Measurements from ENCODE around the gene JADE2. TPM values are rescaled to one million over a fixed set of nuclear protein-coding genes. Genes with fewer than 3 reads are reported as not detected.

The JADE2 gene
- total and polyA plus RNA-seq, 2 donors (not counting 3 experiments of a cell fraction or from before 2014, with no cell fraction given), result 11.6 to 31.1 TPM

DNA sequence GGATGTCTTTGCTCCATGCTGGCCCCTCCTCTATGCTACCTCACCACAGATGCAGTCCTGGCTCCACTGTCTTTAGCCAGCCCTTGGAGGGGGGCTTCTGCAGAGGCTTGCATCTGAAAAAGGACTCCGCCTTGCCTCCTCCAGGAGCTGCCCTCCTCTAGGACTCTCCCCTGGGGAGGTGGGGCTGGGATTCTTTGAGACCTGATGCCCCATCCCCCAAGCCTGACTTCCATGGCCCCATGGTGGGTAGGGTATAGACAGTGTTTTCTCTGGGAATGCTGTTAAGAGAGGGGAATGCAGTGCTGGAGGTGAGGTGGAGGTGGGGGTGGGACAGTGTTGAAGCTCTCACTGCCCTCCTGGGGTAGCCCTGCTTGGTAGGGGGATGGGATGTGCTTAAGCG is 14.3 kb downstream of the JADE2 start:
- no peak overlapping the region for H3K4me2 ChIP-seq (ENCODE audit: insufficient read depth, low read length)
- no TSS peak for BruUV-seq (replicated peaks)
- intact Hi-C loops (cut with micrococcal nuclease) (no loop called here), dilution Hi-C loops (cut with MboI; ENCODE audit: extremely low pct_ligation_motif_present, low sequenced_read_pairs) (no loop called here)
- no peaks in the 10 kb centered on the region for H3K4me1 ChIP-seq (ENCODE audit: control insufficient read depth, extremely low read depth, insufficient read depth, low read length)
- ChIA-PET POLR2A (no interaction called here), CTCF (interaction anchor here (1.1 to 1.7 kb wide), 2 partner anchors 8 to 22 kb away, joined by 4 to 5 read pairs; no protein-coding TSS in a partner anchor)
- no peak for TF ChIP-seq MYC (IDR thresholded peaks at IDR 0.05; ENCODE audit: low read depth, low read length)
- TF ChIP-seq, protein P1, sequence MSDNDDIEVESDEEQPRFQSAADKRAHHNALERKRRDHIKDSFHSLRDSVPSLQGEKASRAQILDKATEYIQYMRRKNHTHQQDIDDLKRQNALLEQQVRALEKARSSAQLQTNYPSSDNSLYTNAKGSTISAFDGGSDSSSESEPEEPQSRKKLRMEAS (IDR thresholded peaks at IDR 0.05; ENCODE audit: insufficient read depth, insufficient read length), result no peak
- TF ChIP-seq FOS (IDR thresholded peaks at IDR 0.05; ENCODE audit: borderline replicate concordance, insufficient read depth, low read length), result no peak
- no peak for TF ChIP-seq EZH2 (IDR thresholded peaks at IDR 0.05; ENCODE audit: borderline replicate concordance, low read depth, low read length, severe bottlenecking)
- no peak for TF ChIP-seq POLR2A (IDR thresholded peaks at IDR 0.05; ENCODE audit: low read depth, low read length)
- TF ChIP-seq, protein P2, sequence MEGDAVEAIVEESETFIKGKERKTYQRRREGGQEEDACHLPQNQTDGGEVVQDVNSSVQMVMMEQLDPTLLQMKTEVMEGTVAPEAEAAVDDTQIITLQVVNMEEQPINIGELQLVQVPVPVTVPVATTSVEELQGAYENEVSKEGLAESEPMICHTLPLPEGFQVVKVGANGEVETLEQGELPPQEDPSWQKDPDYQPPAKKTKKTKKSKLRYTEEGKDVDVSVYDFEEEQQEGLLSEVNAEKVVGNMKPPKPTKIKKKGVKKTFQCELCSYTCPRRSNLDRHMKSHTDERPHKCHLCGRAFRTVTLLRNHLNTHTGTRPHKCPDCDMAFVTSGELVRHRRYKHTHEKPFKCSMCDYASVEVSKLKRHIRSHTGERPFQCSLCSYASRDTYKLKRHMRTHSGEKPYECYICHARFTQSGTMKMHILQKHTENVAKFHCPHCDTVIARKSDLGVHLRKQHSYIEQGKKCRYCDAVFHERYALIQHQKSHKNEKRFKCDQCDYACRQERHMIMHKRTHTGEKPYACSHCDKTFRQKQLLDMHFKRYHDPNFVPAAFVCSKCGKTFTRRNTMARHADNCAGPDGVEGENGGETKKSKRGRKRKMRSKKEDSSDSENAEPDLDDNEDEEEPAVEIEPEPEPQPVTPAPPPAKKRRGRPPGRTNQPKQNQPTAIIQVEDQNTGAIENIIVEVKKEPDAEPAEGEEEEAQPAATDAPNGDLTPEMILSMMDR (IDR thresholded peaks at IDR 0.05; ENCODE audit: extremely low read depth in 1 of 2, insufficient read depth in 1 of 2, low read depth in 1 of 2, low read length in 2 of 2), result no peak
- TF ChIP-seq JUN (IDR thresholded peaks at IDR 0.05; ENCODE audit: borderline replicate concordance, insufficient read depth, insufficient read length, low read depth), result no peak
- TF ChIP-seq GATA2 (IDR thresholded peaks at IDR 0.05; ENCODE audit: insufficient read depth, insufficient read length, low read depth, low read length), result no peak
- no peak for TF ChIP-seq POLR2AphosphoS5 (IDR thresholded peaks at IDR 0.05; ENCODE audit: insufficient read depth, low read depth, low read length)
- no peak for DNase-seq (ENCODE audit: low read depth, low spot score)
- no peak for FAIRE-seq
- H3K9me3 ChIP-seq (replicated peaks; ENCODE audit: control insufficient read depth, insufficient read depth, low read length), result no peaks in the 10 kb centered on the region
- H3K9ac ChIP-seq (replicated peaks; ENCODE audit: extremely low read depth, insufficient read depth, low read length), result no peak overlapping the region
- H2AFZ ChIP-seq (ENCODE audit: low read depth, low read length), result no peak overlapping the region
- no peaks in the 10 kb centered on the region for H4K20me1 ChIP-seq (replicated peaks; ENCODE audit: control insufficient read depth, extremely low read depth, insufficient read depth, low read length)
- no peak overlapping the region for H3K27ac ChIP-seq (ENCODE audit: insufficient read depth, low read depth, low read length)
- no peaks in the 10 kb centered on the region for H3K79me2 ChIP-seq (ENCODE audit: control insufficient read depth, insufficient read depth, low read length)
- H3K9me1 ChIP-seq (replicated peaks; ENCODE audit: control insufficient read depth, extremely low read depth, insufficient read depth, low read length), result no peaks in the 10 kb centered on the region
- H3K36me3 ChIP-seq (ENCODE audit: control insufficient read depth in 2 of 2, extremely low read depth in 1 of 2, insufficient read depth in 2 of 2, low read length in 2 of 2), result peaks cover 3 to 14% of the 10 kb centered on the region in 2 experiments
- H3K4me3 ChIP-seq (replicated peaks in 1 of 3; ENCODE audit: insufficient read depth in 1 of 3, low read depth in 1 of 3, low read length in 3 of 3), result no peak overlapping the region
- H3K27me3 ChIP-seq (ENCODE audit: control insufficient read depth in 2 of 2, insufficient read depth in 2 of 2, low read length in 2 of 2), result no peaks in the 10 kb centered on the region
